ENCODE results near the gene SF3B1.
"Not testable (repeated sequence)": the region's sequence is repeated elsewhere in the genome, so short reads cannot be mapped to it uniquely, and the experiment has no call there.

SF3B1 gene

GRCh38 chr2:197358931-197359330, 75.9 kb downstream of the SF3B1 start:
- no peaks in the 10 kb centered on the region for H3K36me3 ChIP-seq (ENCODE audit: control insufficient read depth, insufficient read depth, low read length)
- H3K9me3 ChIP-seq (ENCODE audit: control insufficient read depth, insufficient read depth, low read depth, low read length): no peaks in the 10 kb centered on the region
- no peak overlapping the region for H3K27ac ChIP-seq (ENCODE audit: low read depth, low read length)
- no peak overlapping the region for H3K4me3 ChIP-seq (ENCODE audit: low read depth, low read length)
- no peaks in the 10 kb centered on the region for H3K4me1 ChIP-seq (ENCODE audit: control insufficient read depth, insufficient read depth, low read length)
- H3K9ac ChIP-seq (ENCODE audit: low read length): no peak overlapping the region
- H3K27me3 ChIP-seq (ENCODE audit: control insufficient read depth, insufficient read depth, low read length): peaks cover 4% of the 10 kb centered on the region; the same call in 1 of the 2 replicates

GRCh38 chr2:197357986-197358385, 76.8 kb downstream of the SF3B1 start:
- Histone ChIP-seq H3K4me3 (ENCODE audit: low read depth, low read length) (no peak overlapping the region), H3K27ac (ENCODE audit: low read depth, low read length) (no peak overlapping the region), H3K9me3 (ENCODE audit: control insufficient read depth, insufficient read depth, low read depth, low read length) (no peaks in the 10 kb centered on the region), H3K9ac (ENCODE audit: low read length) (no peak overlapping the region), H3K36me3 (ENCODE audit: control insufficient read depth, insufficient read depth, low read length) (no peaks in the 10 kb centered on the region), H3K4me1 (ENCODE audit: control insufficient read depth, insufficient read depth, low read length) (no peaks in the 10 kb centered on the region), H3K27me3 (ENCODE audit: control insufficient read depth, insufficient read depth, low read length) (peaks cover 4% of the 10 kb centered on the region; the same call in 1 of the 2 replicates)

GRCh38 chr2:197356136-197356535, 78.7 kb downstream of the SF3B1 start:
- Histone ChIP-seq H3K27me3 (ENCODE audit: control insufficient read depth, insufficient read depth, low read length) (peaks cover 4% of the 10 kb centered on the region; the same call in 1 of the 2 replicates), H3K9ac (ENCODE audit: low read length) (no peak overlapping the region), H3K27ac (ENCODE audit: low read depth, low read length) (no peak overlapping the region), H3K4me1 (ENCODE audit: control insufficient read depth, insufficient read depth, low read length) (no peaks in the 10 kb centered on the region), H3K4me3 (ENCODE audit: low read depth, low read length) (no peak overlapping the region), H3K36me3 (ENCODE audit: control insufficient read depth, insufficient read depth, low read length) (no peaks in the 10 kb centered on the region), H3K9me3 (ENCODE audit: control insufficient read depth, insufficient read depth, low read depth, low read length) (no peaks in the 10 kb centered on the region)

GRCh38 chr2:197354169-197354558, 80.7 kb downstream of the SF3B1 start:
- Histone ChIP-seq H3K4me3 (ENCODE audit: low read depth, low read length) (no peak overlapping the region), H3K4me1 (ENCODE audit: control insufficient read depth, insufficient read depth, low read length) (no peaks in the 10 kb centered on the region), H3K36me3 (ENCODE audit: control insufficient read depth, insufficient read depth, low read length) (no peaks in the 10 kb centered on the region), H3K27ac (ENCODE audit: low read depth, low read length) (no peak overlapping the region), H3K9me3 (ENCODE audit: control insufficient read depth, insufficient read depth, low read depth, low read length) (no peaks in the 10 kb centered on the region), H3K27me3 (ENCODE audit: control insufficient read depth, insufficient read depth, low read length) (peaks cover 4% of the 10 kb centered on the region; the same call in 1 of the 2 replicates), H3K9ac (ENCODE audit: low read length) (no peak overlapping the region)

- Histone ChIP-seq H3K9ac (ENCODE audit: low read length) (no peak overlapping the region), H3K4me3 (ENCODE audit: low read depth, low read length) (no peak overlapping the region), H3K4me1 (ENCODE audit: control insufficient read depth, insufficient read depth, low read length) (no peaks in the 10 kb centered on the region), H3K27me3 (ENCODE audit: control insufficient read depth, insufficient read depth, low read length) (peaks cover 4% of the 10 kb centered on the region; the same call in 1 of the 2 replicates), H3K27ac (ENCODE audit: low read depth, low read length) (no peak overlapping the region), H3K36me3 (ENCODE audit: control insufficient read depth, insufficient read depth, low read length) (no peaks in the 10 kb centered on the region), H3K9me3 (ENCODE audit: control insufficient read depth, insufficient read depth, low read depth, low read length) (no peaks in the 10 kb centered on the region)
Measured at GRCh38 chr2:197353393-197354168, 81.2 kb downstream of the SF3B1 start.

GRCh38 chr2:197349699-197350098, 85.1 kb downstream of the SF3B1 start:
- no peaks in the 10 kb centered on the region for H3K27me3 ChIP-seq (ENCODE audit: control insufficient read depth, insufficient read depth, low read length)
- H3K9me3 ChIP-seq (ENCODE audit: control insufficient read depth, insufficient read depth, low read depth, low read length): no peaks in the 10 kb centered on the region
- no peak overlapping the region for H3K4me3 ChIP-seq (ENCODE audit: low read depth, low read length)
- no peak overlapping the region for H3K9ac ChIP-seq (ENCODE audit: low read length)
- no peak overlapping the region for H3K27ac ChIP-seq (ENCODE audit: low read depth, low read length)
- H3K36me3 ChIP-seq (ENCODE audit: control insufficient read depth, insufficient read depth, low read length): no peaks in the 10 kb centered on the region
- H3K4me1 ChIP-seq (ENCODE audit: control insufficient read depth, insufficient read depth, low read length): no peaks in the 10 kb centered on the region

GRCh38 chr2:197348721-197349360, 86.0 kb downstream of the SF3B1 start:
- H3K36me3 ChIP-seq (ENCODE audit: control insufficient read depth, insufficient read depth, low read length): no peaks in the 10 kb centered on the region
- no peaks in the 10 kb centered on the region for H3K27me3 ChIP-seq (ENCODE audit: control insufficient read depth, insufficient read depth, low read length)
- H3K9ac ChIP-seq (ENCODE audit: low read length): no peak overlapping the region
- H3K9me3 ChIP-seq (ENCODE audit: control insufficient read depth, insufficient read depth, low read depth, low read length): no peaks in the 10 kb centered on the region
- no peak overlapping the region for H3K4me3 ChIP-seq (ENCODE audit: low read depth, low read length)
- H3K27ac ChIP-seq (ENCODE audit: low read depth, low read length): no peak overlapping the region
- no peaks in the 10 kb centered on the region for H3K4me1 ChIP-seq (ENCODE audit: control insufficient read depth, insufficient read depth, low read length)

- Histone ChIP-seq H3K36me3 (ENCODE audit: control insufficient read depth, insufficient read depth, low read length) (no peaks in the 10 kb centered on the region), H3K27me3 (ENCODE audit: control insufficient read depth, insufficient read depth, low read length) (no peaks in the 10 kb centered on the region), H3K27ac (ENCODE audit: low read depth, low read length) (no peak overlapping the region), H3K9ac (ENCODE audit: low read length) (no peak overlapping the region), H3K9me3 (ENCODE audit: control insufficient read depth, insufficient read depth, low read depth, low read length) (no peaks in the 10 kb centered on the region), H3K4me1 (ENCODE audit: control insufficient read depth, insufficient read depth, low read length) (no peaks in the 10 kb centered on the region), H3K4me3 (ENCODE audit: low read depth, low read length) (no peak overlapping the region)
Measured at GRCh38 chr2:197345846-197346370, 88.9 kb downstream of the SF3B1 start.

- H3K4me3 ChIP-seq (ENCODE audit: low read depth, low read length); H3K9ac ChIP-seq (ENCODE audit: low read length); H3K27ac ChIP-seq (ENCODE audit: low read depth, low read length); H3K4me1 ChIP-seq (ENCODE audit: control insufficient read depth, insufficient read depth, low read length); H3K36me3 ChIP-seq (ENCODE audit: control insufficient read depth, insufficient read depth, low read length); H3K27me3 ChIP-seq (ENCODE audit: control insufficient read depth, insufficient read depth, low read length); H3K9me3 ChIP-seq (ENCODE audit: control insufficient read depth, insufficient read depth, low read depth, low read length): not testable (repeated sequence)
Measured at GRCh38 chr2:197343968-197344367, 90.9 kb downstream of the SF3B1 start.

- no peaks in the 10 kb centered on the region for H3K9me3 ChIP-seq (ENCODE audit: control insufficient read depth, insufficient read depth, low read depth, low read length)
- no peak overlapping the region for H3K27ac ChIP-seq (ENCODE audit: low read depth, low read length)
- H3K4me3 ChIP-seq (ENCODE audit: low read depth, low read length): no peak overlapping the region
- H3K27me3 ChIP-seq (ENCODE audit: control insufficient read depth, insufficient read depth, low read length): no peaks in the 10 kb centered on the region
- no peaks in the 10 kb centered on the region for H3K4me1 ChIP-seq (ENCODE audit: control insufficient read depth, insufficient read depth, low read length)
- no peaks in the 10 kb centered on the region for H3K36me3 ChIP-seq (ENCODE audit: control insufficient read depth, insufficient read depth, low read length)
- no peak overlapping the region for H3K9ac ChIP-seq (ENCODE audit: low read length)
Measured at GRCh38 chr2:197340591-197340990, 94.2 kb downstream of the SF3B1 start.
